GM12878 (cell line): ENCODE measurements around the gene CSHL1.
A peak's percentile ranks its signal among the peaks of the same experiment; 100 is the strongest.
"Not testable (repeated sequence)": the region's sequence is repeated elsewhere in the genome, so short reads cannot be mapped to it uniquely, and the experiment has no call there.

ENCODE experiments used
- ATF3 ChIP-seq: IDR thresholded peaks from 2 replicates; pipeline ENCODE4 v1.6.1; 2011; ENCODE audit warnings: low read depth, mild to moderate bottlenecking, low read length, moderate library complexity, borderline replicate concordance; ENCODE audit errors: extremely low read depth
- BACH1 ChIP-seq: fragments of 450-650 bp; IDR thresholded peaks from 2 replicates; pipeline ENCODE4 v1.6.1; 2017; ENCODE audit warnings: mild to moderate bottlenecking, borderline replicate concordance
- CTCF ChIP-seq, 3 experiments: IDR thresholded peaks in 2 of 3; conservative IDR thresholded peaks in 1 of 3; 2 replicates each; pipeline ENCODE4 v1.5.1; 2011; ENCODE audit warnings: low read depth in 3 of 3, low read length in 3 of 3, mild to moderate bottlenecking in 3 of 3, control low read depth in 2 of 3, moderate library complexity in 2 of 3, inconsistent platforms in 1 of 3, mixed read lengths in 1 of 3; ENCODE audit not compliant: control insufficient read depth in 2 of 3, insufficient read depth in 1 of 3; ENCODE audit errors: extremely low read depth in 1 of 3
- EZH2 ChIP-seq: IDR thresholded peaks from 2 replicates; pipeline ENCODE4 v1.6.1; 2012; ENCODE audit warnings: low read depth, mild to moderate bottlenecking, control low read depth, inconsistent platforms, low read length, borderline replicate concordance; ENCODE audit not compliant: control insufficient read depth
- HDAC2 ChIP-seq: fragments of 200-600 bp; sonication (generic); IDR thresholded peaks from 2 replicates; pipeline ENCODE4 v1.6.1; 2017
- HDAC6 ChIP-seq: fragments of 200-600 bp; sonication (generic); IDR thresholded peaks from one replicate; pipeline ENCODE4 v1.8.0; 2017; ENCODE audit warnings: antibody characterized with exemption; ENCODE audit not compliant: unreplicated experiment
- MYC ChIP-seq: IDR thresholded peaks from 2 replicates; pipeline ENCODE4 v1.6.1; 2011; ENCODE audit warnings: mild to moderate bottlenecking, low read length, moderate library complexity, inconsistent platforms; ENCODE audit not compliant: insufficient read depth, insufficient replicate concordance, insufficient read length, severe bottlenecking
- PAX5 ChIP-seq: IDR thresholded peaks from 2 replicates; pipeline ENCODE4 v1.6.1; 2011; ENCODE audit warnings: low read depth, low read length, borderline replicate concordance
- PRDM15 ChIP-seq: fragments of 450-650 bp; formaldehyde crosslinking; IDR thresholded peaks from 2 replicates; pipeline ENCODE4 v1.4.0; 2020; ENCODE audit warnings: mild to moderate bottlenecking, moderate library complexity
- RELA ChIP-seq: fragments of 450-650 bp; IDR thresholded peaks from 2 replicates; pipeline ENCODE4 v1.8.0; 2014; ENCODE audit warnings: borderline replicate concordance; ENCODE audit not compliant: partially characterized antibody
- ZBTB33 ChIP-seq: fragments of 450-650 bp; IDR thresholded peaks from 2 replicates; pipeline ENCODE4 v1.6.1; 2017; ENCODE audit warnings: mild to moderate bottlenecking

GRCh38 chr17:63869491-63870291 lies 41.4 kb downstream of the CSHL1 start:
- TF ChIP-seq CTCF (IDR thresholded peaks at IDR 0.05 in 2 of 3, conservative IDR thresholded peaks at IDR 0.05 in 1 of 3; ENCODE audit: control insufficient read depth in 2 of 3, extremely low read depth in 1 of 3, insufficient read depth in 1 of 3, low read depth in 3 of 3, low read length in 3 of 3) = peak in 1 of 3 experiments; percentile 23; a peak in 1 of 6 replicates
- not testable (repeated sequence) for TF ChIP-seq PRDM15 (CRISPR knock-in tag); EZH2; HDAC6; ZBTB33; MYC; ATF3; PAX5; RELA; BACH1; HDAC2
